ENCODE data around the gene RPP40.

GRCh38 chr6:5007531-5007930 lies 3.7 kb upstream of the RPP40 start:
- TF ChIP-seq CTCF (IDR thresholded peaks at IDR 0.05) (no peak), POLR2AphosphoS5 (IDR thresholded peaks at IDR 0.05) (no peak)

Measured in upper lobe of left lung (tissue), 4 donors.